GM21619 (cell line): ENCODE results near the gene ADCY4.
"Not testable (repeated sequence)": the region's sequence is repeated elsewhere in the genome, so short reads cannot be mapped to it uniquely, and the experiment has no call there.

Experiments used
- ATAC-seq: cut with Tn5 transposase; IDR thresholded peaks from one replicate; pipeline ENCODE4 v1.9.1; 2021; ENCODE audit not compliant: unreplicated experiment

Gene ADCY4

DNA sequence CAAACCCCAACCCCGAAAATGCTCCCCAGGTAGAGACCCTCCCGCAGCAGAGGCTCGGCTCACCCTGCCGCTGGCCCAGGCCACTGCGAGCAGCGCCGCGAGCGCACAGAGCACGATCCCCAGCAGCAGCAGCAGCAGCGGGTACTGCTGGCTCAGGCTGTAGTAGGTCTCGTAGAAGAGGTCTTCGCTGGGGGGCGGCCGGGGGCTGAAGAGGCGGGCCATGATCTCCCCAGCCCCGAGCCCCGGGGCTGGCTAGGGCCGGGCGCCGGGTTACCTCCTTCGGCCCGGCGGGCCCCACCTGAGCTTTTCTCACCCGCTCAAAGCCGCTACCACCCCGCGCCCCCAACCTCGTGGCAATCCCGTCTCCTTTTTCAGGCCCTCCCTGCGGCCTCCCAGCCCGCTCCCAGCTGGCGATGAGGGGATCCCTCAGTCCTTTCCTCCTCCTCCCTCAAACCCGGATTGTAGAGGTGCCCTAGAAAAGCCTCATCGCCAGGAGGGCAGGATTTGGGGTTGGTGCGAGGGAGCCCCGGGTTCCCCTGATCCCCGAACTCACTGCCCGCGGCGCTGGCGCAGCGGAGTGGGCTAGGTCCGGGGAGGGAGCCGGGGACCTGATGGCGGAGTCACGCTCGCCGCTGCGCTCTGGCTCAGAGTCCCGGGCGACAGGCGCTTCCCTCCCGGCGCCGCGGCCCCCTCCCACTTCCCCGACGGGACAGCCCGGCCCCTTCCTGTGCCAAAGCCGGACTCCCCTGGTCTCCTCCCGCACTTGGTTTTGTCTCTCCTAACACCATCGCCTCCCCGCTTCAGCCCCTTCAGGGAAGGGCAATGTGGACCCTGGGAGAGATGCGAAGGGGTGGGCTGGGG is at the start of gene ADCY4:
TSS of gene ADCY4 (minus strand) at position 641 of the 861 bp plus-strand sequence. CDS start at position 222, 419 bp downstream.
- no peak for ATAC-seq

DNA sequence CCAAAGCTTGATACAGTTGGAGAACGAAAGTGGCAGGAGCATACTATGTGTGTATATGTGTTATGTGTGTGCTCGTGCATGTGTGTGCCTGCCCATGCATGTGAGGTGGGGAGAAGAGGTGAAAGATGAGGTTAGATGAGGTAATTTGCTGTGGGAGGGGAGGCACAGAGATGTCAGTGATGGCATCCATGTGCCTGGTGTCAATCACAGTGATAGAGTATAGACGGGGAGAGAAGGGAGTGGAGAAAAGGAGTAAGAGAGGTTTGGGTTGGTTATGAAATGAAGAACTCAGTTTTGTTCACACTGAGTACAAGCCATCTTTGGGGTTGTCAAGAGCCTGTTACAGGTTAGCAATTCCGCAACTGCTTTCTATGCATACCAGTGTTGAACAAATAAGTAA is 49.3 kb upstream of the ADCY4 start:
- no peak for ATAC-seq

DNA sequence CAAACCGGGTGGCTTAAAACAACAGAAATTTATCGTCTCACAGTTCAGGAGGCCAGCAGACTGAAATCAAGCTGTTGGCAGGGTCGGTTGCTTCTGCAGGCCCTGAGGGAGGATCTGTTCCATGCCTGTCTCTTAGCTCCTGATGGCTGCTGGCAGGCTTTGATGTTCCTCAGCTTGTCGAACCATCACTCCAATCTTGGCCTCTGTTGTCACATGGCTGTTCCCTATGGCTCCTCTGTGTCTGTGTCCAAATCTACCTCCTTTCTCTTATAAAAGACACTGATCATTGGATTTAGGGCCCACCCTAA is 47.1 kb upstream of the ADCY4 start:
- no peak for ATAC-seq

DNA sequence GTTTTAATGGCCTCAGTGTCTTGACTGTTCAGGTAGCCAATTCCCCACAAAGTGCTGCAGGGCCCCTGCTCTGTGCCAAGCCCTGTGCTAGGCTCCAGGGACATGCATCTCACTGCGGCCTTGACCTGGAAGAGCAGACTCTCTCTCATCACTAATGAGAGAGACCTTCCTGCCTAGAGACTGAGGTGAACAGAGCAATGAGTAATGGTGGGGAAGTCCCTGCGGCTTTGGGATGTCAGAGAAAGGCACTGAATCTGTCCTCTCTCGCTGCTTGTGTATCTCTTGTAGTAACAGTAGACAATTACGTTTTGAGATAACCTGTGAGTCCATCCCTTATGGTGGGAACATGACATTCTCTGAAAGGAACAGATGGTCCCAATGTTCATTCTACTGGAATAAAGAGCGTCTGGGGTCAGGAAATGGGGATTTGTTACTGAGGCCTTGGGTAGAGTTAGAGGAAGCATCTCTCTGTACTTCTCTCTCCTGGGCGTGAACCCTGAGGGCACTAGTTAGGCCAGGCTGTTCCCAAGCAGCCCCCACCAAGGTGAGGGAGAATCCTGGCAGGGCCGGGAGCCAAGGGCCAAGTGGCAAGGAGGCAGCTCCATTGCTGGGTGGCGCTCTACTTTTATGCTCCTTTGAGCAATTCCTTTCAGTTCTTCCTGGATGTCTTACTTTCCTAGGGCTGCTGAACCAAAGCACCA is 46.6 kb upstream of the ADCY4 start:
- no peak for ATAC-seq

DNA sequence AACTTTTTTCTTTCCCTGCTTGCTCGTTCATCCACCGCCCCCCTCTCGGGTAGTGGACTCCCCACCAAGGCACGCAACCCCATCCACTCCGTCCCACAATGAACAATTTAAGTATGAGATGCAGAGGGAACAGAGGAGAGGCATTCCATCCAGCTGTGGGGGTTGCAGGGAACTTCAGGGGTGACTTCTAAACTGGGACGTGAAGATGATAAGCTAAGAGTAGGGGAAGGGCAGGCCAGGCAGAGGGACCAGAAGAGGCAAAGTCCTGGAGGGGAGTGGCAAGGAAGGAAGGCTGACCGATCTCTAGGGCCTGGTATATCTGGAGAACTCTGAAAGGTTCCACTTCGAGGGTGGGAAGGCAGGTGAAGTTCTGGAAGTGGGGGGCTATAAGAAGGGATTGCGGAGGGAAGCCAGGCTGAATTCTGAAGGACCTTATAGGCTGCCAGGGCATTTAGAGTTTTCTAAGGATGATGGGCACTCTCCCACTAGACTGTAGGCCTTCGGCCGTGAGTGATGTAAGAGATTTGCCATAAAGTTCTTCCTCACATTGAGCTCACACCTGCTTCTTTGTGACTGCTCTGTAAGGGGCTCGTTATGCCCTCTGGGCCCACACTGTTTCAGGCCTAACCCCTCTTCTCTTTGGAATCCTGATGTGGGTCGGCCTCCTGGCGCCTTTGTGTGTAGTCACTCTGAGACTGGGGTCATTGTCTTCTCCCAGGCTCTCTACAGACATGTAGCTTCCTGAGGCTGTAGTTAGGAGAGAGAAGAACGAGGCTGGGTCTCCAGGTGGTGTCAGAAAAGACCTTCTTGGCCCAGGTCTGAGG is 45.2 kb upstream of the ADCY4 start:
- no peak for ATAC-seq

DNA sequence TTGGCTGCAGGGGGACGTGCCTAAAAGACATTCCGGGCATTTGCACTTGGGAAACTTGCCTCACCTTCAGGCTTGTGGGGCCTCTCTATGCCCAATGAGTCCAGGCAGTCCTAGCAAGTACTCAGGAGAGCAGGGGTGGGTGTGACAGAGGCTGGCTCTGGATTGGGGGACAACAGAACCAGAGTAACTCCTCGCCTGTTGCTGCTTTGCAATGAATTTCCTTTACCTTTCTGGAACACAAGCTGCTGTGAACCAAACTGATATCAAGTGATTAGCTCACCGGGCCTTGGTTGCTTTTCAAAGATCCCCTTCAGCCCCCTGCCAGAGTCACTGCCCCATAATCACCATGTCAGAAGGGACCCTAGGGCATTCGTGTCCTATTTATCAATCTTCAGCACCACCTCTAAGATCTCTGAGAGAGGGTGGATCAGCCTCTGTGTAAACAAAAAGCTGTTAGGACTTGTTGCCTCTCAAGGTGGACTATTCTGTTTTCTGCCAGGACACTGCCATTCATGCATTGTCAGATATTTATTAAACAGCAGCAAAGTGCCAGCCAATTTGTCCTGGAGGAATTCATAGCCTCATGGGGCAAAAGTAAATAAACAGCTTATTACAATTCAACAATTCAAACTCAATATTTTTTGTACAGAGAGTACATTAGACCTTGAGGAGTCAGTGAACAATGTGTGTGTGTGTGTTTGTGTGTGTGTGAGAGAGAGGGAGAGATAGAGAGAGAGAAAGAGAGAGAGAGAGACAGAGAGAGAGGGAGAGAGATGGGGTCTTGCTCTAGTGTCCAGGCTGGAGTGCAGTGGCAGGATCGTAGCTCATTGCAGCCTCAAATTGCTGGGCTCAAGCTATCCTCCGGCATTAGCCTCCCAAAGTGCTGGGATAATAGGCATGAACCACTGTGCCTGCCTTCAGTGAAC is 44.4 kb upstream of the ADCY4 start:
- no peak for ATAC-seq

DNA sequence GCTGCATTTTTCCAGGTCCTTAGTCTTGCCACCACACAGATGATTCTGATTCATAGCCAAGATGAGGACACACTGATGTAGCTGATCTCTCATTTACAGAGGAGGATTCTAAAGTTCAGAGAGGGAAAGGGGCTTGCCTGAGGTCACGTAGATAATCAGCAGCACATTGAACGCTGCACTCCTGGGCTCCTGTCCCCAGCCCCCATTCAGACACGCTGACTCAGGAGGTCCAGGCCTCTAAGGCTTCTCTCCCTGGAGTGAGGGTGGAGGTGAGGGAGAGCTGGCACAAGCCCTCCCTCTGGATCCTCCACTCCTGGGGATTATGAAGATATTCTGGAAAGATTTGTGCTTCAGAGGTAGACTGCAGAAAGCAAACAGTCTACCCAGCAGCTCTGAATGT is 43.5 kb upstream of the ADCY4 start:
- ATAC-seq, result no peak

DNA sequence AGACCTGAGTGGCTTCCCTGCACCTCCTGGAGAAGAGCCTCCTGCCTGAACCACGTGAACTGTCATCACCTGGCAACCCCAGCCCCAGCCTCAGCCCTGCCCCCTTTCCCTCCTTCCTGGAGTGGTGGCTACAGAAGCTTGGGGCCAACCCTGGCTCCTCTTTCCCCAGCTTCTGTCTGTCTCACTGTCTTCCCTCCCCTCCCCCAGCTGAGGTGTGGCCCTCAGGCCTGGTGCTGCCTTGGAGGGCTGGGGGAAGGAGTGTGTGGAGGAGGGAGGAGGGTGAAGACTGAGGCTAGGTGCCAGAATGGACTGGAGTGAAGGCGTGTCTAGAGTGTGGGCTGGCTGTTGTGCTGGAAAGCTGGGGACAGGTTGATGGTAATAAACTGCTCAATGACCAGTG is 42.8 kb upstream of the ADCY4 start:
- ATAC-seq, result no peak

DNA sequence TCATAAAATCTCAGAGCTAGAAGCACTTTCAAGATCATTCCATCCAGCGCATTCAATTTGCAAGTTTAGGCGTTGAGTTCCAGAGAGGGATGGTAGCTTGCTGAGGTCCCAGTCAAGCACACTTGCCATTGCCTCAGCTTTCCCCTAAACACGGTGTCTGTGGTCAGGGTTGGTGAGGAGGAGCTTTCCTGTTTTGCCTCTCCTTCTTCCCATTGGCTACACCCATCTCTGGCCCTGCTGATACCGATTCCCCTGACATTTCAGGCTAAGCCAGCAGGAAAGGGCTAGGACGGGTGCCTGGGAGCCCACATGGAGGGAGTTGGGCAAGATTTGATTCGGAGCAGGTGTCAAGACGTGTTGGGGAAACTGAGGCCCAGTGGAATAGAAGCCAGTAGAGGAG is 42.3 kb upstream of the ADCY4 start:
- no peak for ATAC-seq

DNA sequence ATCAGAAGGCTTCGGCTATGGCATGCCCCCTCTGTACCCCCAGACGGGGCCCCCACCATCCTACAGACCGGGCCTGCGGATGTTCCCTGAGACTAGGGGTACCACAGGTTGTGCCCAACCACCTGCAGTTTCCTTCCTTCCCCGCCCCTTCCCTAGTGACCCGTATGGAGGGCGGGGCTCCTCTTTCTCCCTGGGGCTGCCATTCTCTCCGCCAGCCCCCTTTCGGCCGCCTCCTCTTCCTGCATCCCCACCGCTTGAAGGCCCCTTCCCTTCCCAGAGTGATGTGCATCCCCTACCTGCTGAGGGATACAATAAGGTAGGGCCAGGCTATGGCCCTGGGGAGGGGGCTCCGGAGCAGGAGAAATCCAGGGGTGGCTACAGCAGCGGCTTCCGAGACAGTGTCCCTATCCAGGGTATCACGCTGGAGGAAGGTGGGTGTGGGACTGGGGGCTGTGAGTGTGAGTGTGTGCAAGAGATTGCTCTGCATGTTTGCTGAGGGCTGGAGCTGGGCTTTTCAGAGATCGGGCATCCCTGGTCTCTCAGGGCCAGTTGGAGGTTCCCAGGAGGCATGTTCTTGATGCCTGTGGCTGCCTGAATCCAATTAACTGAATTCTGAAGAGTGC is 41.7 kb upstream of the ADCY4 start:
- ATAC-seq, result no peak

DNA sequence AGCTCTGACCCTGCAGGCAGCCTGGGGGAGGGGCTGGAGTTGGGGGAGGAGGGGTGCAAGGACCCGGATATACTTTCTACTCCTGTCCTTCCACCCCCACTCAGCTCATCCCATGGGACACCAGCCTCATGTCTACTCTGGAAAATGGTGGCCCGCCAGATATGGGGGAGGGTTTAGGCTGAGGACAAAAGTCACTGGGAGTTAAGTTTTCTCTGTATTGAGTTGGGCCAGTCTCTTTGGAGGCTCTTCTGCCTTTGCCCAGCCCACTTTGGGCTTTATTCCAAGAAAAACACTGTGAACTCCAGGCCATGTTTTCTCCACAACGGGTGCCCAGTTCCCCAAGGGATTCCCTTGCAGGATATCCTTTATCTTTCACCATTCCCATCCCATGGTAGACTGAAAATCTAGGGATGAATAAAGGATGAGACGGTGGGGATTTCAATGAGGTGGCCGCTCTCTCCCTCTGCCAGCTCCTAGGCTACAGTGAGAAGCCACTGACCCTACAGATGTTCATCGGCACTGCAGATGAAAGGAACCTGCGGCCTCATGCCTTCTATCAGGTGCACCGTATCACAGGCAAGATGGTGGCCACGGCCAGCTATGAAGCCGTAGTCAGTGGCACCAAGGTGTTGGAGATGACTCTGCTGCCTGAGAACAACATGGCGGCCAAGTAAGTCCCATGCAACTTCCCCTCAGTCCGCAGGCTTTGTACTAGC is 38.0 kb upstream of the ADCY4 start:
- no peak for ATAC-seq

DNA sequence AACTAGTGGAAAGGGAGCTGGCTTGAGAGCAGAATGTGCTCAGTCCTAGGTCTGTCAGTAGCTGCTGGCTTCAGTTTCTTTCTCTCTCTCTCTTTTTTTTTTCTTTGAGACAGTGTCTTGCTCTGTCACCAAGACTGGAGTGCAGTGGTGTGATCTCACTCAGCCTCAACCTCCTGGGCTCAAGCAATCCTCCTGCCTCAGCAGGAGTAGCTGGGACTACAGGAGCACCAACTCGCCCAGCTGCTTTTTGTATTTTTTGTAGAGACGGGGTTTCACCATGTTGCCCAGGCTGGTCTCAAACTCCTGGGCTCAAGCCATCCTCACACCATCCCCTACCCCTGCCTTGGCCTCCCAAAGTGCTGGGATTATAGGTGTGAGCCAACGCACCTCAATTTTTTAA is 36.7 kb upstream of the ADCY4 start:
- not testable (repeated sequence) for ATAC-seq

DNA sequence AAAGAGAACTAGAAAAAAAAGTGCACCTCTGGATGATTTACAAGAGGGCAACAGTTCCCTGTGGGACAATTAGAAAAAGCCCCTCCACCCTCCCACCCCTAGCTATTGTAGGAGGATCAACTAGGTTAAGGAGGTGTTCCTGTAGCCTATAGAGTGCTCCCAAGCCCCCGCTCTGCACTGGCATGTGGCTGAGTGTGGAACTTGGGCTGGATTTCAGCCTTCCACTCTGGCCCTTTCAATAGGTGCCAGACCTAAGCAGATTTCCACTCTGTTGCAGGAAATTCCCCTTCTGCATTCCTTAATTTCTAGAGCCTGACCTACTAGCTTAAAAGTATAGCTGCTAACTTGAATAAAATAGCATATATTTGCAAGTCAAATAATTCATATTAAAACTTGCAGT is 35.9 kb upstream of the ADCY4 start:
- ATAC-seq, result no peak

DNA sequence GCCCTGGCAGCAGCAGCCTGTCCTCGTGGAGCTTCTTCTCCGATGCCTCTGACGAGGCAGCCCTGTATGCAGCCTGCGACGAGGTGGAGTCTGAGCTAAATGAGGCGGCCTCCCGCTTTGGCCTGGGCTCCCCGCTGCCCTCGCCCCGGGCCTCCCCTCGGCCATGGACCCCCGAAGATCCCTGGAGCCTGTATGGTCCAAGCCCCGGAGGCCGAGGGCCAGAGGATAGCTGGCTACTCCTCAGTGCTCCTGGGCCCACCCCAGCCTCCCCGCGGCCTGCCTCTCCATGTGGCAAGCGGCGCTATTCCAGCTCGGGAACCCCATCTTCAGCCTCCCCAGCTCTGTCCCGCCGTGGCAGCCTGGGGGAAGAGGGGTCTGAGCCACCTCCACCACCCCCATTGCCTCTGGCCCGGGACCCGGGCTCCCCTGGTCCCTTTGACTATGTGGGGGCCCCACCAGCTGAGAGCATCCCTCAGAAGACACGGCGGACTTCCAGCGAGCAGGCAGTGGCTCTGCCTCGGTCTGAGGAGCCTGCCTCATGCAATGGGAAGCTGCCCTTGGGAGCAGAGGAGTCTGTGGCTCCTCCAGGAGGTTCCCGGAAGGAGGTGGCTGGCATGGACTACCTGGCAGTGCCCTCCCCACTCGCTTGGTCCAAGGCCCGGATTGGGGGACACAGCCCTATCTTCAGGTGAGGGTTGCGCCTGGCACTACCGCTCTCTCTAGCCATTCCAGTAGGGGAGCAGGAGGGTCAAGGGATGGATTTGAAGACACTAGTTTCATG is 35.2 kb upstream of the ADCY4 start:
- ATAC-seq, result no peak

DNA sequence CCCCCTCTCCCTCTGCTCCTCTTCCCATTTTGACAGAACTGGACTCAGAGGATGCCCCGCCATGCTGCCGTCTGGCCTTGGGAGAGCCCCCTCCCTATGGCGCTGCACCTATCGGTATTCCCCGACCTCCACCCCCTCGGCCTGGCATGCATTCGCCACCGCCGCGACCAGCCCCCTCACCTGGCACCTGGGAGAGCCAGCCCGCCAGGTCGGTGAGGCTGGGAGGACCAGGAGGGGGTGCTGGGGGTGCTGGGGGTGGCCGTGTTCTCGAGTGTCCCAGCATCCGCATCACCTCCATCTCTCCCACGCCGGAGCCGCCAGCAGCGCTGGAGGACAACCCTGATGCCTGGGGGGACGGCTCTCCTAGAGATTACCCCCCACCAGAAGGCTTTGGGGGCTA is 34.6 kb upstream of the ADCY4 start:
- ATAC-seq, result no peak

DNA sequence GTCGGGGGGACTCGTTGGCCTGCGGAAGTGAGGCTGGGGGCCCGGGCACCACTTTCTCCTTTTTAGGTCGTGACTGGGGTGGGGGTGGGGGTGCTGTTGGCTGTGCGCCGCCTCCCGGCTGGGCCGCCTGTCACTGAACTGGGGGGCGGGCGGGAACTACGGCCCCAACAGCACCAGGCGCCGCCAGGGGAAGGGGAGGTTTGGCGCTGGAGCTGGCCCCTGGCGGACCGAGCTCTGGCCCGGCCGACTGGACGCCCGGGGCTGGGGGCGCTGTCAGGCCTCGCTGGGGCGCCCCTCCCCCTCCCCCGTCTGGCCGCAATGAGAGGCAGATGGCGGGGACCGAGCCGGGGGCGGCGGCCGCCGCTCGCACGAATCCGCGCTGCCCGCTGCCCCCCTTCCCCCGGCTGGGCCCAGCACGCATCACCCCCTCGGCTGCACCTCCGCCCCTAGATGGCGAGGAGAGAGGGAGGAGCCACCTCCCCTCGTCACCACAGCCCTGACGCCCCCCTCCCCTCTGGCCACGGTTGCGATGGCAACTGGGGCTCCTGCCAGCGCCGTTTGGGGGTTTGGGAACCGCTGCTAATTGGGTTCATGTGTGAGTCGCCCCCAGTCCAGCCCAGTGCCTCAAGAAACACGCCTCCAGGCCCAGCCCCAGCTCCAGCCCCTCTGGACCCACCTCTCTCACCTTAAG is 33.8 kb upstream of the ADCY4 start:
- no peak for ATAC-seq

DNA sequence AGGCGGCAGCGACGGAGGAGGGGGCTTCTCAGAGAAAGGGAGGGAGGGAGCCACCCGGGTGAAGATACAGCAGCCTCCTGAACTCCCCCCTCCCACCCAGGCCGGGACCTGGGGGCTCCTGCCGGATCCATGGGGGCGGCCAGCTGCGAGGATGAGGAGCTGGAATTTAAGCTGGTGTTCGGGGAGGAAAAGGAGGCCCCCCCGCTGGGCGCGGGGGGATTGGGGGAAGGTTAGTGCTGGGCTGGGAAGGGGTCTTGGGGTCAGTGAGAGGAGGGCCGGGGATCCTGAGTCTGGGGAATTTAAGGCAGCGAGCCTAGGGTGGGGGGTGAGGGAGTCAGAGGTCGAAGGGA is 33.3 kb upstream of the ADCY4 start:
- ATAC-seq, result no peak

DNA sequence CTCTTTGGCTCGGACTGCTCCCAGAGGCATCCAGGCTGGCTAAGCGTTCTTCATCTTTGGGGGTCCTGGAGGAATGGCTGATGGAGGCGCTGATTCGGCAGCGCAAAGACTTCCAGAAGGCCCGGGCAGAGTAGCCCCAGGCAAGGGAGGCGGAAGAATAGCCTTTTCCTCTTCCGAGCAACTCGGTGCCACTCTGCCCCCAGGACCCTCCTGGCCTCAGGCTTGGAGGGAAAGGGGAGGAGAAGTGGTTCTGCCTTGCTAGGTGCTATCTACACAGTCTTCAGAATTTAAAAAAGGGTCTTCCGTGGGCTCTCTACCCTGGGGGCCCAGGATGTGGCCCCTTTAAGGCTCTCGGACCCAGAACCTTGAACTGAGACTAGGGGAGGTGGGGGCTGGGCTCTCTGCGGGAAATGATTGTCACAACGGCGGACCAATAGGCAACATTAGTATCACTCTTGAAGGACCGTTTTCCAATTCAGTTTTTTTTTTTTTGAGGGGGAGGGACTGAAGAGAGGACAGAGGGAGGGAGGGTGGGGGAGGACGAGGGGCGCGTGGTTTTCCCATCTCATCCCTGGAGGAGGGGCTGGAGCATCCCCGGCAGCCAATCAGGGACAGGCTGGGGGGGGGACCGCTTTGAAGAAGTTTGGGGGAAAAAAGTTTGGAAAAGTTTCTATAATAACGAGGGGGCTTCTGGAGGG is 32.8 kb upstream of the ADCY4 start, which contains the start of gene NFATC4:
TSS of gene NFATC4 (plus strand) at position 671 of the 698 bp plus-strand sequence. CDS start 157 bp downstream, outside the sequence.
- ATAC-seq, result no peak
